Karpas-422 (cell line): ENCODE data around the gene GPR137. TPM values are rescaled to one million over a fixed set of nuclear protein-coding genes. Genes with fewer than 3 reads are reported as not detected.

Experiments used
- DNase-seq: peaks from one replicate; pipeline ENCODE4 v3.0.0-alpha.2; 2015
- H2AFZ ChIP-seq: fragments of 200-600 bp; sonication (generic); 2 replicates; pipeline ENCODE4 v1.6.1; 2014; ENCODE audit warnings: antibody characterized with exemption, low read length, mixed read lengths
- H3K27ac ChIP-seq: fragments of 200-600 bp; sonication (generic); 2 replicates; pipeline ENCODE4 v1.5.1; 2014; ENCODE audit warnings: mild to moderate bottlenecking, low read length, moderate library complexity
- H3K27me3 ChIP-seq: fragments of 200-600 bp; sonication (generic); 2 replicates; pipeline ENCODE4 v1.6.1; 2014; ENCODE audit warnings: low read length, mixed read lengths
- H3K36me3 ChIP-seq: fragments of 200-600 bp; sonication (generic); 2 replicates; pipeline ENCODE4 v1.6.1; 2014; ENCODE audit warnings: low read length, mixed read lengths; ENCODE audit not compliant: insufficient read depth
- H3K4me1 ChIP-seq: fragments of 200-600 bp; sonication (generic); 2 replicates; pipeline ENCODE4 v1.6.1; 2014; ENCODE audit warnings: mild to moderate bottlenecking, low read length, mixed read lengths
- H3K4me2 ChIP-seq: fragments of 200-600 bp; sonication (generic); 2 replicates; pipeline ENCODE4 v1.6.1; 2014; ENCODE audit warnings: low read length, low read depth, mild to moderate bottlenecking; ENCODE audit not compliant: poor library complexity, severe bottlenecking
- H3K4me3 ChIP-seq: fragments of 200-600 bp; sonication (generic); 2 replicates; pipeline ENCODE4 v1.5.1; 2014; ENCODE audit warnings: mild to moderate bottlenecking, antibody characterized with exemption, low read length, mixed read lengths
- H3K79me2 ChIP-seq: fragments of 200-600 bp; sonication (generic); 2 replicates; pipeline ENCODE4 v1.6.1; 2014; ENCODE audit warnings: mild to moderate bottlenecking, low read length, mixed read lengths
- H3K9ac ChIP-seq: fragments of 200-600 bp; sonication (generic); 2 replicates; pipeline ENCODE4 v1.6.0; 2014; ENCODE audit warnings: low read length
- H3K9me2 ChIP-seq: fragments of 200-600 bp; sonication (generic), shearing (Covaris generic); replicated peaks from 2 replicates; pipeline ENCODE4 v1.6.0; 2014; ENCODE audit warnings: mild to moderate bottlenecking, low read length, moderate library complexity; ENCODE audit not compliant: insufficient read depth
- H3K9me3 ChIP-seq: fragments of 300-700, 200-600 bp; sonication (generic); 2 replicates; pipeline ENCODE4 v1.6.1; 2014; ENCODE audit warnings: low read length, mixed read lengths
- H4K20me1 ChIP-seq: fragments of 200-600 bp; sonication (generic); 2 replicates; pipeline ENCODE4 v1.6.1; 2014; ENCODE audit warnings: mild to moderate bottlenecking, antibody characterized with exemption, low read length, low read depth; ENCODE audit not compliant: insufficient read depth
- total RNA-seq: library from RNA; depleted of rRNA; stranded (reverse); fragments of >200 nt; shearing (Covaris generic); gene quantifications from 2 replicates; pipeline ENCODE4 v1.2.3, GENCODE V29; 2014; ENCODE audit warnings: low replicate concordance

The GPR137 gene
- total RNA-seq, 1 experiment from 2014 or later, result 10.8 TPM

DNA sequence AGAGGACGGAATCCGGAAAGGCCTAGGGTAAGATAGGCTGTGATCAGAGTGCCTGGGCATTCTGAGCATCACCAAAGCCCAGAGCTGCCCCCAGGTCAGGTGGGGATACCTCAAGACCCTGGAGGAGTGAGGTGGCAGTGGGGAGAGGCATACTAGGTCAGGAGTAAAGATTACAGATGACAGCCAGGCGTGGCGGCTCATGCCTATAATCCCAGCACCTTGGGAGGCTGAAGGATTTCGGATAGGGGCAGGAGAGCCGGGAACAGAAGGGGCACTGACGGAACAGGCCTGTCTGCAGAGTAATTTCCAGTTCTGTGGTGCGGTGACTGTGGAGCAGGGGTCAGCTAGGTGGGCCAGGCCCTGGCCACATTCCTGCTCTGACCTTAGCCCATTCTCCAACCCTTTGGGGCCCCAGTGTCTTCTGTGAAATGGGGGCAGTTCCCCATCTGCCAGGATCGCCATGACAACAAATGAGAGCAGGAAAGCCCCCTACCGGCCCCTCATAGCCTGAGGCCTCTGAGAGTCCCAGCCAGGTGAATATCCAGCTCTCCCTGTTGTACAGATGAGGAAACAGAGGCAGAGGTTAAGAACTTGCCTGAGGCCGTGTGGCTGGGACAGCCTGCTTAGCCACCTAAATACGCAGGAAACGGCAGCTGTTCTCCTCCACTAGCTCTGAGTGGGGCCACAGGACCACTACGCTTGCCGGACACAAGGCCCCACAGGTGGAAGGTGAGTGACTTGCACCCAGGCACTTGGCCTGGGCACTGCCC lies 10.4 kb upstream of the GPR137 start:
- Histone ChIP-seq H4K20me1 (no peaks in the 10 kb centered on the region), H3K9ac (no peak overlapping the region), H3K9me2 (no peaks in the 10 kb centered on the region), H3K36me3 (no peaks in the 10 kb centered on the region), H3K79me2 (peaks cover 6% of the 10 kb centered on the region; the same call in 1 of the 2 replicates), H3K4me2 (no peak overlapping the region), H3K27ac (no peak overlapping the region), H3K9me3 (no peaks in the 10 kb centered on the region), H3K4me1 (peaks cover 12% of the 10 kb centered on the region), H3K27me3 (no peaks in the 10 kb centered on the region), H2AFZ (no peak overlapping the region), H3K4me3 (no peak overlapping the region)
- no peak for DNase-seq

DNA sequence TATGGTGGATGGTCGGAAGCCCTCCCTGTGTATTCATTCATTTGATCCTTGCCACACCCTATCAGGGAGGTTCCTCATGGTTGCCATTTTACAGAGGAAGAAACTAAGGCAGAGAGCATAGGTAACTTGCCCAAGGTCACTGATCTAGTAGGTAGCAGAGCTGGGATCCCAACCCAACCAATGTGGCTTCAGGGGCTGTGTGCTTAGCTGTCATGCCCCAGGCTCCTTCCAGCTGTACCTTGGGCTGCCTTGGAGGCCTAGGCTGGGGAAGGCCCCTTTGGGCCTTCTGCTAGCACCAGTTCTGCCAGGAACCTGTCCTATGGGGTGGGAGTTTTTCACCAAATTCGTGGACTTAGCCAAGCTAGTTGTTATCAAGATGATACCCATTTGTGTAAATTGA lies 9.8 kb upstream of the GPR137 start:
- no peaks in the 10 kb centered on the region for H3K27me3 ChIP-seq
- no peaks in the 10 kb centered on the region for H4K20me1 ChIP-seq
- no peaks in the 10 kb centered on the region for H3K36me3 ChIP-seq
- peaks cover 12% of the 10 kb centered on the region for H3K4me1 ChIP-seq
- no peak overlapping the region for H2AFZ ChIP-seq
- peaks cover 6% of the 10 kb centered on the region; the same call in 1 of the 2 replicates for H3K79me2 ChIP-seq
- no peak overlapping the region for H3K4me2 ChIP-seq
- H3K4me3 ChIP-seq, result no peak overlapping the region
- no peaks in the 10 kb centered on the region for H3K9me3 ChIP-seq
- no peaks in the 10 kb centered on the region for H3K9me2 ChIP-seq
- H3K27ac ChIP-seq, result no peak overlapping the region
- no peak for DNase-seq
- no peak overlapping the region for H3K9ac ChIP-seq

DNA sequence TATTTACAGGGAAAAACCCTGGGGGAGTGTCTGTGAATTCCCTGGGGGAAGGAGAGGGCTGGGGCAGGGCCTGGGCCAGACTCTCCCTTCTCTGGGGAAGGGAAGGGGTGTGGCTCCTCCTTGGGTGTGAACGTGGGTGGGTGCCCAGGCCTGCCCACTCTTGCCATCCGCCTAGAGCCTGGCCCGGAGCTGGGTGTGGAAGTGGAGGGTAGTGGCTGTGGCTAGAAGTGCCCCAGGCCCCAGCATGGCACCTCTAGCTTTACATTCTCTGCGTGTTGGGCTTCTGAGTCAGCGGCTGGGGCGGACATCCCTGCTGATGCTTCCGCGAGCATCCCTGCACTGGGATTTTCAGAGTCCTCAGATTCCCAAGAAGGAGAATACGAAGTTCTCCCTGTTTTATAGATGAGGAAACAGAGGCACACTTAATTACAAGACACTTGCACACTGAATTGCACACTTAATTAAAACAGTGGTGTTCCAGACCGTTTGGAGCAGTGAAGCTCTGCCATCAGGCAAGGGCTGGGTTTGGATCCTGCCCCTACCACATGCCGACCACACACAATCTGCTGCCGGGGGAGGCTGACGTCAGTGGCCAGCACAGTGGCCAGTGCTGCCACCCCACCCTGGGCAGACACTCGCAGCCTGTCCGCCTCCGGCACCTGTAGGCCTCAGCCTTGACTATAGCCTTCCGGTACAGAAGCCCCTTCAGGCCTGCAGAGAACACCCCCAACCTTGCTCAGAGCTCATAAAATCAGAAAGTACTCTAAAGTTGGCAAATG lies 8.8 kb upstream of the GPR137 start:
- Histone ChIP-seq H3K27me3 (no peaks in the 10 kb centered on the region), H3K4me3 (no peak overlapping the region), H3K9me2 (no peaks in the 10 kb centered on the region), H2AFZ (no peak overlapping the region), H3K9me3 (no peaks in the 10 kb centered on the region), H3K27ac (no peak overlapping the region), H3K4me1 (peaks cover 9% of the 10 kb centered on the region), H3K36me3 (no peaks in the 10 kb centered on the region), H3K4me2 (no peak overlapping the region), H3K79me2 (peaks cover 6% of the 10 kb centered on the region; the same call in 1 of the 2 replicates), H4K20me1 (no peaks in the 10 kb centered on the region), H3K9ac (no peak overlapping the region)
- no peak for DNase-seq

DNA sequence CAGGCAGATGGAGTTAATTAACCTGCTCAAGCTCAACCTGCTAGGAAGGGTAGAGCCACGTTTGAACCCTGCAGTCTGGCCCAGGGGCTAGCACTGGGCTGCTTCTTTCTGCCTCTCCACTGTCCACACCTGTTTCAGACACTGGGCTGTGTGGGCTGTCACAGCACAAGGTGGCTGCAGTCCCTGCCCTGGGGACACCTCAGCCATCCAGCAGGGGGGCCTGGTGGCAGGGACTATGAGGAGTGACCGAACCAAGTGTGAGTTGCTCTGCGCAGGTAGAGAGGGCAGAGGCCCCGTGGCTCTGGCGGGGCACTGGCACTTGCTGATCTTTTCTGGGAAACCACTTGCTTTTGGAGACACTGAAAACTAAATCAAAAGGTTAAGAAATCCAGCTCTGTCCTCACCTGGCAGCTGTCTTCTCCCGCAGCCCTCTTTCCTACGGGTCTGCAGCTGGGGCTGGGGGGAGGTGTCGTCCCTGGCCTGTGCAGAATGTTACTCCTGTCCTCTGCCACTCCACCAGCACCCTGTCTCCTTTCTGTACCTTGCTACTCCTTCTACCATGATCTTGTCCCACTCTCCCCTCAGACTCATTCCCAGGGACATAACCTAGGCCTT lies 7.0 kb upstream of the GPR137 start:
- H3K4me2 ChIP-seq, result no peak overlapping the region
- DNase-seq, result no peak
- 0 out of 2 replicates have a peak, but pooled peaks cover 5% of the 10 kb centered on the region for H3K36me3 ChIP-seq
- no peak overlapping the region for H3K4me3 ChIP-seq
- no peaks in the 10 kb centered on the region for H4K20me1 ChIP-seq
- peaks cover 9% of the 10 kb centered on the region for H3K79me2 ChIP-seq
- no peaks in the 10 kb centered on the region for H3K9me2 ChIP-seq
- H3K27me3 ChIP-seq, result no peaks in the 10 kb centered on the region
- peaks cover 5% of the 10 kb centered on the region for H3K4me1 ChIP-seq
- no peak overlapping the region for H3K9ac ChIP-seq
- H3K9me3 ChIP-seq, result no peaks in the 10 kb centered on the region
- no peak overlapping the region for H3K27ac ChIP-seq
- no peak overlapping the region for H2AFZ ChIP-seq

DNA sequence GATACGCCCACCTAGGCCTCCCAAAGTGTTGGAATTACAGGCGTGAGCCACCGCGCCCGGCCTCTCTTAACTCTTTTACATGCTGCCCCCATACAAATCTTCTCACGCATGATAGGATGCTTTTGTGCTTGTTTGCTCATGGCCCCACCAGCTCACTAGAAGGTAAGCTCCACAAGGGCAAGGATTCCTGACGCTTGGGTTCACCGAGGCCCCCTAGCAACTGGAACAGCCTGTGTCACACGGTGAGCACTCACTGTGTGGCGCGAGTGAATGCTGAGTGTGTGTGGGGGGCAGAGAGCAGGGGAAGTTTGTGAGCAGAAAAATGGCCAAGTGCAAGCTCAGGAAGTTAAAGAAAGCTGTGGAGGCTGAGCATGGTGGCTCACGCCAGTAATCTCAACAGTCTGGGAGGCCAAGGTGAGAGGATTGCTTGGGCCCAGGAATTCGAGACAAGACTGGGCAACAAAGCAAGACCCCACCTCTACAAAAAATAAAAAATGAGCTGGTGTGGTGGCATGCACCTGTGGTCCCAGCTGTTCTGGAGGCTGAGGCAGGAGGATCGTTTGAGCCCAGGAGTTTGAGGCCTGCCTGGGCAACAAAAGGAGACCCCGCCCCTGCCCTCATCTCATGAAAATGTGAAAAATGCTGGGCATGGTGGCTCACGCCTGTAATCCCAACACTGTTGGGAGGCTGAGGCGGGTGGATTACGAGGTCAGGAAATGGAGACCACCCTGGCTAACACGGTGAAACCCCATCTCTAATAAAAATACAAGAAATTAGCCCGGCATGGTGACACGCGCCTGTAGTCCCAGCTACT lies 3.5 kb upstream of the GPR137 start:
- Histone ChIP-seq H4K20me1 (no peaks in the 10 kb centered on the region), H2AFZ (no peak overlapping the region), H3K79me2 (peaks cover 14% of the 10 kb centered on the region), H3K9me3 (no peaks in the 10 kb centered on the region), H3K9me2 (no peaks in the 10 kb centered on the region), H3K4me2 (no peak overlapping the region), H3K27me3 (no peaks in the 10 kb centered on the region), H3K4me1 (peaks cover 22% of the 10 kb centered on the region), H3K27ac (no peak overlapping the region), H3K9ac (no peak overlapping the region), H3K36me3 (0 out of 2 replicates have a peak, but pooled peaks cover 5% of the 10 kb centered on the region), H3K4me3 (no peak overlapping the region)
- no peak for DNase-seq

DNA sequence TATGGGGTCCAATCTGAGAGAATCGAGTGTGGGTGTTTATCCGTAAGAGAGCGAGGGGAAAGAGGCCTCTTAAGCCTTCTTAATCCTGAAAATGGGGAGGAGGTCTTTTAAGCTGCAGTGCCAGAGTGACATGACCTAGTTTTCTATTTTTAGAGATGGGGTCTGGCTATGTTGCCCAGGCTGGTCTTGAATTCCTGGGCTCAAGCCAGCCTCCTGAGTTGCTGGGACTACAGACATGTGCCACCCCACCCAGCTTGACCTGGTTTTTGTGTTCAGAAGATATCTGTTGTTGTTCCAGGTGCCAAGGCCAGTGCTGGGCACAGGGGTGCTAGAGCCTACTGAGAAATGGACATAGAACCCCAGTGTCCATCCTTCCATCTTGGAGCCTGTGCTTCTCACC lies 2.6 kb upstream of the GPR137 start:
- Histone ChIP-seq H3K9ac (peak overlapping the region; percentile 82), H3K4me3 (0 out of 2 replicates have a peak overlapping the region, but pooled peaks have one; percentile 92), H3K9me2 (no peaks in the 10 kb centered on the region), H3K4me1 (peaks cover 22% of the 10 kb centered on the region), H3K9me3 (no peaks in the 10 kb centered on the region), H3K27ac (no peak overlapping the region), H3K4me2 (peak overlapping the region; percentile 97), H2AFZ (no peak overlapping the region), H4K20me1 (no peaks in the 10 kb centered on the region), H3K79me2 (peaks cover 14% of the 10 kb centered on the region), H3K36me3 (0 out of 2 replicates have a peak, but pooled peaks cover 5% of the 10 kb centered on the region), H3K27me3 (no peaks in the 10 kb centered on the region)
- DNase-seq, result no peak

DNA sequence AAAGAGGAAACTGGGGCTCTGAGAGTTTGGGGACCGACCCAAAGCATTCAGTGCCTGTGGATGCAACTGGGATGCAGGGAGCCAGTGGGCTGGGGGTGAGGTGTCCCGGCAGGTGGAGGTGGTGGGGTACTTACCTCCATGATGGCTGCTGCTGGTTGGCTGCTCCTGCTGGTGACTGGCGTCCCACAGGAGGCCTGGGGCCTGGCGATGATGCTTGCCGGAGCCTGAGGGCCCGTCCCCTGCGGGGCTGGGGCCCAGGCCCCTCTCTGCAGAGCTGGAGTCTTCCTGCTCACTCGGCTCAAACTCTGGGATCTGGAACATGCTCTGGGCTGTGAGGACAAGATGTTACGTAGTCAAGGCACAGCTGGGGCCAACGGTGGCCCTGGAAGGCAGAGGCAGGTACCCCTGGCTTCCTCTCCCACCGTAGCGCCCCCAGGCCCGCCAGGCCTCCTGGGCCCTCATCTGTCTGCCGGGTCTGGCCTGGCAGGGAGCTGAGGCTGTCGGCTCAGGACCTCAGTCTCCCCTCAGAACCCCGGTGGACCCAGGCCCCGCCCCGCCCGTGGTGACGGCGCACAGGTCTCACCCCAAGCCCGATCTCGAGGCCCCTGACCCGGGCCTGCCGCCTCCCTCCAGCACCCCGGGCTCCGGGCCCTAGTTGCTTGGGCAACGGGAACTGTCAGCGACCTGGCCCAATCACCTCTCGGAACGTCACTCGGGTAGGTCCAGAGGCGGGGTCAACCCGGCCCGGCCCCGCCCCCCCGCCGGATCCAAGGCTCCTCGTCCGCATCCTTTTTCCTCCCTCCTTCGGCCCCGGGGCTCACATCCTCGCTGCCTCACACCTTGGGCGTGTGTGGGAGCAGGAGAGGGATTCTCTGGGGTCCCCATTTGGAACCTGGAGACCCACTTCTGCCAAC lies 1.3 kb upstream of the GPR137 start, which contains the start of gene BAD:
TSS of gene BAD (minus strand) at position 618 of the 914 bp plus-strand sequence. CDS start at position 321, 297 bp downstream.
- Histone ChIP-seq H3K4me3 (peak within 1 kb of the TSS; percentile 92), H3K9me3 (no peaks in the 10 kb centered on the region), H3K9me2 (no peaks in the 10 kb centered on the region), H3K4me1 (peaks cover 22% of the 10 kb centered on the region), H3K27ac (peak within 1 kb of the TSS; percentile 84), H3K27me3 (no peaks in the 10 kb centered on the region), H3K9ac (peak within 1 kb of the TSS; percentile 82), H2AFZ (peak within 1 kb of the TSS; percentile 76), H3K79me2 (peaks cover 14% of the 10 kb centered on the region), H3K36me3 (0 out of 2 replicates have a peak, but pooled peaks cover 5% of the 10 kb centered on the region), H4K20me1 (no peaks in the 10 kb centered on the region), H3K4me2 (peak within 1 kb of the TSS; percentile 97)
- DNase-seq, result peak; percentile 98
